ENCODE measurements around the gene RGS6.

RGS6 gene

DNA sequence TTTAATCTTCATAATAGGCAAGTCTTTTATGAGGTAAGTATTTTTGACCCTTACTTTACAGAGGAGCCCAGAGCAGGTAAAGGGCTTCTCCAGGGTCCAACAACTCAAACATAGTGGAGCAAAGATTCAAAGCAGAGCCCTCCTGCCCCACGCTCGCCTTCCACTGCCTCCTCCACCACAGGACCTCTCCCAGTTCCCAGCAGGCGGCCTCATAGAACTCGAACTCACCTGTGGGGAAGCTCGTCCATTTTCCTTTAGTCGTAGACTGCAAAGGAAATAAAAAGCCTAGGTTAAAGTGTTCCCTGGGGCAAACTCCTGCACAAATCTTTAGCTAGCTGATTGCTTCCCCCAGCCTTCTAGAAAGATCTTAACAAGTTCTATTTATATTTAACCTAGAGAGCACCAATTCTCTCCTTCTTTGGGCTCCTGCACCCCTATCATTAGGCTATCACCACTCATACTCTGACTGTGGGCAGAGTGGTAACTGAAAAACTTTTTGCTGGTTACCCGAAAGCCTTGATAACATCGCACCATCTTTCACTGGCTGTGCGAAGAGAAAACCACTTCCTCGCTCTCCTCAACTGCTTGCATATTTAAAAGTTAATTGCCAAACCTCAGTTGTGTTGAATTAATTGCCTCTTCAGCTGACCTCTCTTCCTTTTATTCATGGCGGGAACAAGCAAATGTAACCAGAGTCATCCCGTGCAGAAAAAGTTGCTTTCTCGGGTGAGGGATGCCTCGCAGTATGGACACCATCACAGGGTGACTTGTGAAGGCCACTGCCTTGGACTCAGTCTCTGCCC lies 662.1 kb downstream of the RGS6 start:
- Mint-ChIP-seq H3K36me3 (ENCODE audit: low read depth) (no peaks in the 10 kb centered on the region), H3K4me1 (ENCODE audit: low read depth) (no peaks in the 10 kb centered on the region), H3K27me3 (peaks cover 56% of the 10 kb centered on the region), H3K27ac (no peak overlapping the region), H3K4me3 (no peak overlapping the region), H3K9me3 (no peaks in the 10 kb centered on the region)
- intact Hi-C loops (cut with micrococcal nuclease), result no loop called here

DNA sequence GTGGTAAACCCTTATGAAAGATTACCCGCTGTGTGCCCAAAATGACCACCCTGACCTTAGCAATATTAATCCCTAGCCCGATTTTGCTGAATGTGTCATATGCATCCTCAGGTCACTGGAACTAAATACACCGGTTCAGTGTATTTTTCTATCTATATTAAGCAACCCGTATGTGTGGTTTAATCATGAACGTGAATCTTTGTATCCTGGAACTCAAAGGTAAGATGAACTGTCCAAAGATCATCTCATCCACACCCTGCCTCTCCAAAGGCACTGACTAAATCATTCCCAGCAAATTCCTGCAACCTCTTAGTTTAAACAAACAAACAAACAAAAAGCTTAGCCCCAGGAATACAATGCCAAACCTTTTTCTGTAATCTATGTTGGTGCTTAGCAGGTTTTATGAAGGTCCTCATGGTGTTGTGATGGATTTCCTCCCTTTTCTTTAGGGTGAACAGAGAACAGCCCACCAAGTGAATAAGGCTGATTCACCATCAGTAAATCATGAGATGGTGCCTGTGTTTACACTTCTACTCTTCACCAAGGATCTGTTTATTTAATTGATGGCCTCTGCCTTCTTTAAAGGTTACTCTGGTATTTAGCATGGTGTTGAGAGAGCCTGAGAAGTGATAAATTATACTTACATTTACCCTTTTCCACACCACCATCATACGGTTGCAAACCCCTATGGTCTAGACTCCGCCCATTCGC lies 663.1 kb downstream of the RGS6 start:
- Mint-ChIP-seq H3K36me3 (ENCODE audit: low read depth) (no peaks in the 10 kb centered on the region), H3K4me1 (ENCODE audit: low read depth) (no peaks in the 10 kb centered on the region), H3K9me3 (no peaks in the 10 kb centered on the region), H3K27ac (no peak overlapping the region), H3K27me3 (peaks cover 54% of the 10 kb centered on the region), H3K4me3 (no peak overlapping the region)
- intact Hi-C loops (cut with micrococcal nuclease), result no loop called here

DNA sequence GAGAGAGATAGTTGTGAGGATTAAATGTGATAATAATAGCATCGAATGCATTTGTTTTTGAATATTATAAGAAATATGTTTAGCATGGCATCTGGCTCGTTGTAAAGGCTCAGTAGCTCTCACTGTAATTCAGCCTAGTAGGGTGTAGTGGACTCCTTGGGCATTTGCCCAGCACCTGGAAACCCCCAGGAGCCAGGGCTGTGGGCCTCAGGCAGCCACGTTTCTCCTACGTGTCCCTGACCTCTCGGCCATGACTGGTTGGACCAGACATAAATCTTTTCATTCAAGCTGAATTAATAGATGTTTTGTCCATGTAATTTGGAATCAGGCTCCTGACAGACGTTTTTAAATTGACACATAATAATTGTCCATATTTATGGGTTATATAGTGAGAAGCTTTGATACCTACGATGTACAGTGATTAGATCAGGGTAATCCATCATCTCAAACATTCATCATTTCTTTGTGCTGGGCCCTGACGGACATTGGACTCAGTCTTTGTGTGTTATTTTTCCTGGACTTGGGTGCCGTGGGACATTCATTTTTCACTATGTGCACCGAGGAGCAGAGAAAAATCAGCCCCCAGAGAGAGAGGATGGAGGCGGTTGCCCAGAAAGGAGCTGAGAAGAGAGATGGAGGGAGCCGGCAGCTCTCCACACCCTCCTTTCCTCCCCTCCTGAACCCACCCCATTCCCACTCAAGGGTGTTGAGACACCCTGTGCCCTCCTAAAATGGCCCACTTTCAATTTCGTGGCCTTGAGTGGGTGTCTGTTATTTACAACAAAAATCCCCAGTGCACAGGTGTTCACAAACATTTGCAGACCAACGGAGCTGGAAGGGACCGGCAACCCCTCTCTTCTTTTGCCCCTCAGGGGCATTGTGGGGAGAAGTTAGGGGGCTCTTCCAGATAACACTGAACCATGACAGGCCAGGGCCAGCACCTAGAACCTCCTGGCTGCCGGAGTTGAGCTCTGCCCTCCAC lies 665.3 kb downstream of the RGS6 start:
- H3K27me3 Mint-ChIP-seq, result peaks cover 49% of the 10 kb centered on the region

DNA sequence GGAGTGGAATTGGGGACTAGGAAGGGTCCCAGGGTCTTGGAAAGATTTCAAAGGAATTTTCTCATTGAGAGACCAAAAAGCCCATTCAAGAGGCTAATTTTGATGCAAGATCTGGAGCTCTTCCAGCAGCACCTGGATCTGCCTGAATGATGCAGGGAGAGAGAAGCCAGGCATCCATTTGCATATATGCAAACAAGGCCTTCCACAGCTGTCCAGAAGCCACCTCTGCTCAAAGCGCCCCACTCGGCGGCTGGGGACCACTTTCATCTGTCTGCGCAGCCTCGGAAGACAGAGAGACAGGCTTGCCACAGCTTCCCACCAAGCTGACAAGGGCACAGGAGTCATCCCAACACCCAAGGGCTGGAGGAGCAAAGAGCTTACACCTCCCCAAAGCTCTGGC lies 666.1 kb downstream of the RGS6 start:
- intact Hi-C loops (cut with micrococcal nuclease), result no loop called here
- H3K4me3 Mint-ChIP-seq, result no peak overlapping the region
- H3K27ac Mint-ChIP-seq, result no peak overlapping the region
- H3K36me3 Mint-ChIP-seq (ENCODE audit: low read depth), result no peaks in the 10 kb centered on the region
- H3K4me1 Mint-ChIP-seq (ENCODE audit: low read depth), result peaks cover 5% of the 10 kb centered on the region
- H3K27me3 Mint-ChIP-seq, result peaks cover 43% of the 10 kb centered on the region
- no peaks in the 10 kb centered on the region for H3K9me3 Mint-ChIP-seq

More for the DNA sequence above, 665.3 kb downstream of the RGS6 start:
- intact Hi-C loops (cut with micrococcal nuclease), result no loop called here
- peaks cover 5% of the 10 kb centered on the region for H3K4me1 Mint-ChIP-seq (ENCODE audit: low read depth)
- H3K9me3 Mint-ChIP-seq, result no peaks in the 10 kb centered on the region
- no peak overlapping the region for H3K27ac Mint-ChIP-seq
- H3K4me3 Mint-ChIP-seq, result no peak overlapping the region
- H3K36me3 Mint-ChIP-seq (ENCODE audit: low read depth), result no peaks in the 10 kb centered on the region

DNA sequence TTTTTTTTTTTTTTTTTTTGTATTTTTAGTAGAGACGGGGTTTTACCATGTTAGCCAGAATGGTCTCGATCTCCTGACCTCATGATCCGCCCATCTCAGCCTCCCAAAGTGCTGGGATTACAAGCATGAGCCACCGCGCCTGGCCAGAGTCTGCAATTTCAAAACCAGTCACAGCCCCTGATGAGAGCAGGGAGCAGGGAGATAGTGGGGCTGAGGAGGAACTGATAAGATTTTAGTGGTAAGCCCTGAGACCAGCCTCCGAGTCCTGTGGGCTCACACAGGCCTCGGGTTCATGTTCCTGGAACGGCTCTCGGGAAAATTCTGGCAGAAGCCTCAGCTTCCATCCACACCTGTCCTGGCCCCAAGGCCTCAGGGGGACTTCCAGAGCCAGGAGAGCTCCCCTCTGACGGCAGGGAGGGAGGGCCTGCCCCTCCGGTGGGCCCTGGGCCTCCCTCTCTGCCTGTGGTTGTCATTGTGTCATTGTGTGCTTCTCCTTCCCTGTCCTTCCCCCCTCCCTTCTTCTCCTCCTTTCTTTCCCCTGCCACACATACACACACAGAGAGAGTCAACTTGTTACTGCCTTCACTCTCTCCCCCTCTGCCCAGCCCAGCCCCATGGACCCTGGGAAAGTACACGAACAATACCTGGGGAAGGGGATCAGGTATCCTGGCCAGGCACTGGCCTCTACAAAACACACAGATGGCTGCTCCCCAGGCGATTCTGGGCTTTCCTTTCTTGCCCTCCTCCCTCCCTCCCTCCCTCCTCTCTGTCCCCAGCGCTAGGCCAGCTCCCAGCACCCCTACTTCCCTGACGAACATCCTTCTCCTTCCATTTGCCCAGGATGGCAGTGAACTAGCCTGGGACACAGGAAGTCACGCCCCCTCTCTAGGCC lies 667.6 kb downstream of the RGS6 start:
- H3K9me3 Mint-ChIP-seq, result no peaks in the 10 kb centered on the region
- intact Hi-C loops (cut with micrococcal nuclease), result no loop called here
- H3K27me3 Mint-ChIP-seq, result peaks cover 36% of the 10 kb centered on the region
- H3K36me3 Mint-ChIP-seq (ENCODE audit: low read depth), result no peaks in the 10 kb centered on the region
- H3K27ac Mint-ChIP-seq, result no peak overlapping the region
- H3K4me1 Mint-ChIP-seq (ENCODE audit: low read depth), result peaks cover 5% of the 10 kb centered on the region
- H3K4me3 Mint-ChIP-seq, result no peak overlapping the region

DNA sequence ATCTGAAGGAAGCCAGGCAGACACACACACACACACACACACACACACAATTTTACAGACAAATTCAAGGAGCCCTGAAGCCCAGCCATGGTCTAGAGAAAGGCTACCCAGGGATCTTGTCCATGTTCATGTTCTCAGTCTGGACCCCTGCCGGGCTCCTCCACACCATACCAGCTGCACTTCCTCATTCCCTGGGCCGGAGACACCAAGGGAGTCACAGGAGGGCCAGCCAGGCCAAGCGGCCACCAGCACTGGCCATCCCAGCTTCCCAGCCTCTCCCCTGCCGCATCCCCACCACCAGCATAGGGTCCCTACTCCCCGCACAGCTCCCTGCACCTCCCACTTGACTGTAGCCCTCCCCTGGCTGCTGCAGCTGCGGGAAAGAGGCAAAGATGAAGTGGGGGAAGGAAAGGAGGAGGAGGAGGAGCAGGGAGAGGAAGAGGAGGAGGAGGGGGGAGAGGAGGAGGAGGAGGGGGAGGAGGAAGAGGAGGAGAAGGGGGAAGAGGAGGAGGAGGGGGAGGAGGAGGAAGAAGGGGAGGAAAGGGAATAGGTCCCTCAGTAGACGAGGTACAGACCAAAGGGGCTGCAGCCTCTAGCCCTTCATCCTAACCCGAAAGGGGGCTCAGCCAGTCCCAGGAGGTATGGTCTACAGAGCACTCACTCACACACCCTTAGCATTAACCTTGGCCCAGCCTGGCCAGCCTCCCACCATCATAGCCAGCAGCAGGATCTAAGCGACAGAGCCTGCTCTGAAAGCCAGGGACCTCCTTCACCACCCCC lies 668.5 kb downstream of the RGS6 start:
- Mint-ChIP-seq H3K27me3 (peaks cover 36% of the 10 kb centered on the region), H3K27ac (no peak overlapping the region), H3K4me3 (no peak overlapping the region), H3K36me3 (ENCODE audit: low read depth) (no peaks in the 10 kb centered on the region), H3K9me3 (no peaks in the 10 kb centered on the region), H3K4me1 (ENCODE audit: low read depth) (peaks cover 5% of the 10 kb centered on the region)
- intact Hi-C loops (cut with micrococcal nuclease), result no loop called here

DNA sequence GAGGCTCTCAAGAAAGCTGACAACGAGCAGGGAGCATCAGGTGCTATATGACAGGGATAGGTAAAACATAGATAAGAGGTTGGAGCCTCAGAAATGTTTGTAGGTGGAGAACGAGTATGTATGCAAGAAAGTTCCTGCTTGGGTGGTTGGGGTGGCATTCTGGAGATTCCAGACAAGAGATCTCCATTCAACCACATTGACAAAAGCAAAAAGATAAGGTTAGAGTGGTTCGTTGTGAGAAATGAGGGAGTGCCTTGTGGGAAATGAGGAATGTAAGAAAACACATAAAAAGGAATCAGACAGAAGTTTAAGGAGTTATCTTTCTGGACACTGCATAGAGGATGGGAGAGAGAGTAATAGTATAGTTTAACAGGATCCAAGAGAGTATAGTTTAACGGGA lies 671.4 kb downstream of the RGS6 start:
- Mint-ChIP-seq H3K4me3 (no peak overlapping the region), H3K4me1 (ENCODE audit: low read depth) (peaks cover 5% of the 10 kb centered on the region), H3K27me3 (peaks cover 20% of the 10 kb centered on the region), H3K36me3 (ENCODE audit: low read depth) (no peaks in the 10 kb centered on the region), H3K27ac (no peak overlapping the region), H3K9me3 (no peaks in the 10 kb centered on the region)
- intact Hi-C loops (cut with micrococcal nuclease), result no loop called here

DNA sequence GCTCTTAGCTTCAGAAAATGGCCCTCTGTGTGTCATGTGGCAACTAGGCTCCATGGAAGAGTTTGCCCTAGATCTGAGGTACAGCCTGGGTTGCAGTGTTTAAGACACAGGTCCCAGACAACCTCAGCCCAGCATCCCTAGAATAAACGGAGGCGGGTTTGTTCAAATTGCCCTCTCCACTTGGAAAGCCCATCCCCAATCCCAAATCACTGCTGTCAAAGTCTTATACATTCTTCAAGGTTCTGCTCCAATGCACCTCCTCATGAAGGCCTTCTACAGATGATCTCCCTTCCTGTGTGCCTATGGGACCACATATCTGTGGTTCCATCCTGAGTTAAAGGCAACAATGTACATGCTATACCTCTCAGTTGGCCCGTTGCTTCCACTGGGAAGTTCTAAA lies 671.9 kb downstream of the RGS6 start:
- Mint-ChIP-seq H3K36me3 (ENCODE audit: low read depth) (no peaks in the 10 kb centered on the region), H3K27ac (no peak overlapping the region), H3K4me1 (ENCODE audit: low read depth) (peaks cover 5% of the 10 kb centered on the region), H3K4me3 (no peak overlapping the region), H3K27me3 (peaks cover 20% of the 10 kb centered on the region), H3K9me3 (no peaks in the 10 kb centered on the region)
- intact Hi-C loops (cut with micrococcal nuclease), result no loop called here

DNA sequence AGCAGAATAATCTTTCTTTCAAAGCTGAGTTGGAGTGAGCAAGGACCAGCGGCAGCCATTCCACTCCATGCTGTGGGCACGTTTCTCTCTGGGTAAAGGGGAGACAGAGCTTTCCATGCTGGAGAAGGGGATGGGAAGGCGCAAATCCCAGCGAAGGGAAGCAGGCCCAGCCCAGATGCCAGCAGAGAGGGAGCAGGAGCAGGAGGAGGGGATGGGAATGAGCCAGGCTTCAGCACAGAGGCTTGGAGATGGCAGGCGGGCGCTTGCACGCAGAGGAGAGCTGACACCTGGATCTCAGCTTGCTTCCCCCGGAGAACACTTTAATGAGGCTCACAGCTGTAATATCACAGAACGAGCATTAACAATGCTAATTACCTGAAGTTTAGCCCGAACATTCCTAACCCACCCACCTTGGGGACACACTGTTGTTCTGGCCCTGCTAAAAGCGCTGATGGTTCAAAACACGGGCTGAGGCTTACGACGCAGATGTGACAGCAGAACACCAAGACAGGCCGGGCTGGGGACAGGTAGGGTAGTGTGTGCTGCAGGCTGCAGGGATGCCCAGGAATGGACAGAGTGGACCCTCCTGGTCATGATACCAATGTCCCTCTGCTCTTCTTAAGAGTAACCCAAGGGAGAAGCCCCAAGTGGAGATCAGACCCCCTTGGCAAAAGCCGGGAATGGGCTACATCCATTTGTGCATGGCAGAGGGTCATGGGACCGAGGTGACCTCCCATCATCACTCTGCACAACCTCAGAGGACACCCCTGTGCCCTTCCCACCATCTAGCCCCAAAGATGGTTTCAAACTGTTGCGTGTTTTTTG lies 673.1 kb downstream of the RGS6 start:
- peaks cover 20% of the 10 kb centered on the region for H3K27me3 Mint-ChIP-seq
- no peaks in the 10 kb centered on the region for H3K36me3 Mint-ChIP-seq (ENCODE audit: low read depth)
- H3K4me1 Mint-ChIP-seq (ENCODE audit: low read depth), result peaks cover 5% of the 10 kb centered on the region
- H3K9me3 Mint-ChIP-seq, result no peaks in the 10 kb centered on the region
- no peak overlapping the region for H3K4me3 Mint-ChIP-seq
- intact Hi-C loops (cut with micrococcal nuclease), result no loop called here
- H3K27ac Mint-ChIP-seq, result no peak overlapping the region

DNA sequence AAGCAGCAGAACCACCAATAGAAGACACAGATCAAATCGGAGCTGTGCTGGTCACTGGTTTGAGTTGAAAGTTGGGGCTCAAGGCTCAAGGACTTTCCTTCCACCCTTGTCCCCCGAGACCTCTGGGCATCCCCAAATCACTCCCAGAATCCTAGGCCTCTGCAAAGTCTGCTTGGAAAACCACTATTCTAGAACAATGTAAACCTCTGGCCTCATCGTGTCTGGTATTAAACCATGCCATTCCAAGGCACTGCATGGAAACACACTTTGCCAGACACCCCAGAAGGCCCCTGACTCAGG lies 673.6 kb downstream of the RGS6 start:
- intact Hi-C loops (cut with micrococcal nuclease), result no loop called here
- Mint-ChIP-seq H3K4me1 (ENCODE audit: low read depth) (no peaks in the 10 kb centered on the region), H3K27me3 (peaks cover 17% of the 10 kb centered on the region), H3K27ac (no peak overlapping the region), H3K4me3 (no peak overlapping the region), H3K9me3 (no peaks in the 10 kb centered on the region), H3K36me3 (ENCODE audit: low read depth) (no peaks in the 10 kb centered on the region)

DNA sequence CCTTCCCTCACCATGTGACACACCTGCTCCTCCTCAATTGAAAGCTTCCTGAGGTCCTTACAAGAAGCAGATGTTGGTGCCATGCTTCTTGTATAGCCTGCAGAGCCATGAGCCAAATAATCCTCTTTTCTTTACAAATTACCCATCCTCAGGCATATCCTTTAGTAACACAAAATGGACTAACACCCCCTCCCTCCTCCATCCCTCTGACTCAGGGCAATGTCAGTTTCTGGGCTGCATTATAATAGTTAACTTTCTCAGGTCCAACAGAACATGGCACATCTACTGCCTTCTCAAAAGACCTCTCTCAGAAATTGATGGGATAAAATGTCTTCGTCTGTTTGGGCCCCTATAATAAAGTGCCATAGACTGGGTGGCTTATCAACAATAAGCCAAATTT lies 674.6 kb downstream of the RGS6 start:
- H3K4me3 Mint-ChIP-seq, result no peak overlapping the region
- peaks cover 10% of the 10 kb centered on the region for H3K27me3 Mint-ChIP-seq
- H3K9me3 Mint-ChIP-seq, result no peaks in the 10 kb centered on the region
- intact Hi-C loops (cut with micrococcal nuclease), result no loop called here
- H3K4me1 Mint-ChIP-seq (ENCODE audit: low read depth), result no peaks in the 10 kb centered on the region
- no peaks in the 10 kb centered on the region for H3K36me3 Mint-ChIP-seq (ENCODE audit: low read depth)
- no peak overlapping the region for H3K27ac Mint-ChIP-seq

DNA sequence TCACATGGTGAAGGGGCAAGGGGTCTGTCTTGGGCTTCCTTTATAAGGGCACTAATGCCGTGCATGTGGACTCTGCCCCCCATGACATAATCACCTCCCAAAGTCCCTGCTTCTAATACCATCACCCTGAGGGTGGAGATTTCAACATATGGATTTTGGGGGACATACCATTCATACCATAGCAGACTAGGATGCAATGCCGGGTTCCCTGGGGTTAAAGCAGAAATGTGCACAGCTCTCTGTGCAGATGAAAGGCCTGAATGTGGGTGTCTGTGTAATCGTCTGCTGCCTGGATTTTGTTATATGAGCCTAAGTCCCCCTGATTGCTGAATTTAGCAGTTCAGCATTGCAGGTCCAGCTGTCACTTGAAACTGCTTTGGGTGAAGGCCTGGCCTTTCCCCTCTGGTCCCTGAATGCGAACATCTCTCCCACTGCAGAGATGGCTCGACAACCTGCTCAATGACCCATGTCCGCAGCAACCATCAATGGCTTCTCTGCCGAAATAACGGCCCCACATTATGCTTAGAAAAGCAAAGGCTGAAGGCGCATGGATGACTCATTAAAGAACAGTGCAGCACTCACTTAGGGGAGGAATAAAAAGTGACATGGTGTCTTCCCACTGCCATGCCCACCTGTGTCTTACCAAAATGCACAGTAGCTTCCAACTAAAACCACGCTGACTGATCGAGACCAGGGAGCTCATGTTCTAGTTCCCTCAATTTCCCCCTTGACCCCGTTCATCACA lies 675.3 kb downstream of the RGS6 start:
- peaks cover 10% of the 10 kb centered on the region for H3K27me3 Mint-ChIP-seq
- no peaks in the 10 kb centered on the region for H3K4me1 Mint-ChIP-seq (ENCODE audit: low read depth)
- no peaks in the 10 kb centered on the region for H3K9me3 Mint-ChIP-seq
- H3K4me3 Mint-ChIP-seq, result no peak overlapping the region
- intact Hi-C loops (cut with micrococcal nuclease), result no loop called here
- no peaks in the 10 kb centered on the region for H3K36me3 Mint-ChIP-seq (ENCODE audit: low read depth)
- H3K27ac Mint-ChIP-seq, result no peak overlapping the region
